Measurements from ENCODE around the gene CHST12.

The CHST12 gene

DNA sequence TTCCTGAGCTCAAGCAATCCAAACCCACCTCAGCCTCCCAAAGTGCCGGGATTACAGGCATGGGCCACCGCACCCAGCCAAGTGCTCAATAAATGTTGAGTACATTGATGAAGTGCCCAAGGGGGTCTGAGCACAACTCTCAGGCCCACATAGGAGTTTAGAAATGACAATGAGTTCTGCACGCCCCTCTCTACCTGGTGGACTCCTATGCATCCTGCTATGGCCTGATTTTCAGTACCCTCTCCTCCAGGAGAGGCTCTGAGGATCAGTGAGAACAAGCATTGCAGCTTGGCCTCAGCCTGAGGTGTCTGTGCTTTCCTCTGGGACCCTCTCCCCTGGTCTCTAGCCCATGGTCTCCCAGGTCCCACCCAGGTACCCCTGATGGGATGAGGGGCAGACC is 93.7 kb downstream of the CHST12 start:
- no peak for TF ChIP-seq TAF1 (IDR thresholded peaks at IDR 0.05; ENCODE audit: borderline replicate concordance, insufficient read depth, low read length)
- TF ChIP-seq POLR2AphosphoS5 (IDR thresholded peaks at IDR 0.05; ENCODE audit: low read depth, low read length) = no peak
- no peak for TF ChIP-seq FOXP2 (optimal IDR thresholded peaks at IDR 0.05; ENCODE audit: borderline replicate concordance, extremely low read depth, extremely low read length, insufficient read depth)
- TF ChIP-seq, protein P1, sequence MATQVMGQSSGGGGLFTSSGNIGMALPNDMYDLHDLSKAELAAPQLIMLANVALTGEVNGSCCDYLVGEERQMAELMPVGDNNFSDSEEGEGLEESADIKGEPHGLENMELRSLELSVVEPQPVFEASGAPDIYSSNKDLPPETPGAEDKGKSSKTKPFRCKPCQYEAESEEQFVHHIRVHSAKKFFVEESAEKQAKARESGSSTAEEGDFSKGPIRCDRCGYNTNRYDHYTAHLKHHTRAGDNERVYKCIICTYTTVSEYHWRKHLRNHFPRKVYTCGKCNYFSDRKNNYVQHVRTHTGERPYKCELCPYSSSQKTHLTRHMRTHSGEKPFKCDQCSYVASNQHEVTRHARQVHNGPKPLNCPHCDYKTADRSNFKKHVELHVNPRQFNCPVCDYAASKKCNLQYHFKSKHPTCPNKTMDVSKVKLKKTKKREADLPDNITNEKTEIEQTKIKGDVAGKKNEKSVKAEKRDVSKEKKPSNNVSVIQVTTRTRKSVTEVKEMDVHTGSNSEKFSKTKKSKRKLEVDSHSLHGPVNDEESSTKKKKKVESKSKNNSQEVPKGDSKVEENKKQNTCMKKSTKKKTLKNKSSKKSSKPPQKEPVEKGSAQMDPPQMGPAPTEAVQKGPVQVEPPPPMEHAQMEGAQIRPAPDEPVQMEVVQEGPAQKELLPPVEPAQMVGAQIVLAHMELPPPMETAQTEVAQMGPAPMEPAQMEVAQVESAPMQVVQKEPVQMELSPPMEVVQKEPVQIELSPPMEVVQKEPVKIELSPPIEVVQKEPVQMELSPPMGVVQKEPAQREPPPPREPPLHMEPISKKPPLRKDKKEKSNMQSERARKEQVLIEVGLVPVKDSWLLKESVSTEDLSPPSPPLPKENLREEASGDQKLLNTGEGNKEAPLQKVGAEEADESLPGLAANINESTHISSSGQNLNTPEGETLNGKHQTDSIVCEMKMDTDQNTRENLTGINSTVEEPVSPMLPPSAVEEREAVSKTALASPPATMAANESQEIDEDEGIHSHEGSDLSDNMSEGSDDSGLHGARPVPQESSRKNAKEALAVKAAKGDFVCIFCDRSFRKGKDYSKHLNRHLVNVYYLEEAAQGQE (IDR thresholded peaks at IDR 0.05; ENCODE audit: insufficient read depth in 1 of 2, low read depth in 2 of 2, low read length in 2 of 2) = no peak
- TF ChIP-seq SIN3A (IDR thresholded peaks at IDR 0.05; ENCODE audit: borderline replicate concordance, insufficient read depth, low read length) = no peak

DNA sequence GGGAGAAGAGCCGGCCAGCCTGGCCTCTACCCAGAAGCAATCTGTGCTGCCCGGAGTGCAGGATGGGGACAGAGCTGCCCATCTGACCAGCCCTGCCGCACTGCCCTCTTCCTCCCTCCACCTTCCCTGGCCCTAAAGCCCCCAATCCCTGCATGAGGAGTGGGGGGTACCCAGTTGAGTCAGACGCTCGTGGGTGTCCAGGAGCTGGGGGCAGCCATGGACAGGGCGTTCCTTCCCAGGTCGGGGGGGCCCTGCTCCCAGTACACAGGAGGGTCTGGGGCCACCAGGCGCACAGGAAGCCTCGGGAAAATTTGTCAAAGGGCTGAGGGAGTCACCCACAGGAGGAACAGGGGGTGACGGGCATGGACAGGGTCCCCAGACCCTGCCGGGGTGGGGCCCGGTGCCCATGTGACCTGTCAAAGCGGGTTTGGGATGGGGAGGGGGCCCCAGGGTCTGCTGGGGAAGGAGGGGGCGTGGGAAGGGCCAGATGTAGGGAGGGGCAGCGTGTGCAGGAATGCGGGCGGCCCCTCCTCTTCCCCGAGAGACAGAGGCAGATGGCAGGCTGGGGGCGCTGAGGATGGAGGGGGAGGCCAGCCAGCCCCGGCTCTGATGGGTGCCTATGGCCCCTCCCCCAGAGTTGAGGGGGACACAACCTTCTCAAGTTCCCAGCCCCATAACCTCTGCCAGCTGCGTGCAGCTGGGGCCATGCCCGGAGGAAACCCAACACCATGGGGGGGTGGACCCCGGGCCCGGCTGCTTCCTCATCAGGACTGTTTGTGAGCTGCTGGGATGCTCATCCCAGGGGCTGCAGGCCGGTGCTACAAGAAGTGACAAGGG is 94.3 kb downstream of the CHST12 start:
- TF ChIP-seq FOXP2 (optimal IDR thresholded peaks at IDR 0.05; ENCODE audit: borderline replicate concordance, extremely low read depth, extremely low read length, insufficient read depth) = no peak
- TF ChIP-seq TAF1 (IDR thresholded peaks at IDR 0.05; ENCODE audit: borderline replicate concordance, insufficient read depth, low read length) = no peak

All from PFSK-1 (cell line).